Mesenchymal stem cell (in vitro differentiated cells and primary cell): ENCODE data around the gene ZC3H4.
"Not testable (repeated sequence)": the region's sequence is repeated elsewhere in the genome, so short reads cannot be mapped to it uniquely, and the experiment has no call there.

Experiments
- DNase-seq: peaks from one replicate; pipeline ENCODE4 v3.0.0-alpha.2; 2013
- H2AFZ ChIP-seq: one replicate; pipeline ENCODE4 v1.6.1; 2013; ENCODE audit warnings: low read depth, mild to moderate bottlenecking, control low read depth, inconsistent platforms, low read length, moderate library complexity
- H2AK5ac ChIP-seq: 2 replicates; pipeline ENCODE4 v1.6.1; 2013; ENCODE audit warnings: low read length, moderate library complexity, mild to moderate bottlenecking, inconsistent platforms; ENCODE audit not compliant: severe bottlenecking
- H2BK120ac ChIP-seq: one replicate; pipeline ENCODE4 v1.6.1; 2013; ENCODE audit warnings: low read depth, mild to moderate bottlenecking, inconsistent platforms, low read length, moderate library complexity
- H2BK12ac ChIP-seq, 2 experiments: one replicate each; pipeline ENCODE4 v1.6.1; 2013; ENCODE audit warnings: inconsistent platforms in 2 of 2, low read length in 2 of 2, mild to moderate bottlenecking in 2 of 2, moderate library complexity in 2 of 2, control low read depth in 1 of 2
- H2BK15ac ChIP-seq: one replicate; pipeline ENCODE4 v1.6.1; 2013; ENCODE audit warnings: mild to moderate bottlenecking, low read depth, inconsistent platforms; ENCODE audit not compliant: poor library complexity, severe bottlenecking
- H2BK5ac ChIP-seq: 2 replicates; pipeline ENCODE4 v1.6.1; 2013; ENCODE audit warnings: low read depth, mild to moderate bottlenecking, low read length, control low read depth, inconsistent platforms; ENCODE audit not compliant: poor library complexity, severe bottlenecking
- H3K14ac ChIP-seq, 2 experiments: one replicate each; pipeline ENCODE4 v1.6.1; 2013; ENCODE audit warnings: inconsistent platforms in 2 of 2, low read length in 2 of 2, control low read depth in 1 of 2, mild to moderate bottlenecking in 1 of 2, moderate library complexity in 1 of 2
- H3K18ac ChIP-seq, 2 experiments: one replicate each; pipeline ENCODE4 v1.6.1; 2013; ENCODE audit warnings: inconsistent platforms in 2 of 2, low read length in 2 of 2, control low read depth in 1 of 2, low read depth in 1 of 2, mild to moderate bottlenecking in 1 of 2
- H3K23ac ChIP-seq, 2 experiments: one replicate each; pipeline ENCODE4 v1.6.1; 2013; ENCODE audit warnings: inconsistent platforms in 2 of 2, low read length in 2 of 2, mild to moderate bottlenecking in 2 of 2, moderate library complexity in 2 of 2, control low read depth in 1 of 2
- H3K27ac ChIP-seq: 2 replicates; pipeline ENCODE4 v1.5.1; 2013; ENCODE audit warnings: mild to moderate bottlenecking, moderate library complexity, low read length, control low read depth, inconsistent platforms; ENCODE audit not compliant: poor library complexity, severe bottlenecking
- H3K27me3 ChIP-seq, 2 experiments: 2 replicates each; pipeline versions ENCODE4 v1.6.1 to v1.7.0; 2013; ENCODE audit warnings: low read length in 2 of 2, mild to moderate bottlenecking in 2 of 2, moderate library complexity in 2 of 2, control low read depth in 1 of 2, inconsistent platforms in 1 of 2; ENCODE audit not compliant: control insufficient read depth in 1 of 2, insufficient read depth in 1 of 2
- H3K36me3 ChIP-seq, 2 experiments: 2 replicates each; pipeline versions ENCODE4 v1.6.1 to v1.7.0; 2013; ENCODE audit warnings: low read length in 2 of 2, control low read depth in 1 of 2, inconsistent platforms in 1 of 2, low read depth in 1 of 2, mild to moderate bottlenecking in 1 of 2; ENCODE audit not compliant: insufficient read depth in 2 of 2, control insufficient read depth in 1 of 2
- H3K4ac ChIP-seq, 2 experiments: one replicate each; pipeline ENCODE4 v1.6.1; 2013; ENCODE audit warnings: inconsistent platforms in 2 of 2, low read length in 2 of 2, mild to moderate bottlenecking in 2 of 2, moderate library complexity in 2 of 2, control low read depth in 1 of 2, low read depth in 1 of 2
- H3K4me1 ChIP-seq: 2 replicates; pipeline ENCODE4 v1.6.1; 2013; ENCODE audit warnings: low read depth, low read length, control low read depth; ENCODE audit not compliant: control insufficient read depth, insufficient read depth
- H3K4me2 ChIP-seq: 2 replicates; pipeline ENCODE4 v1.6.1; 2013; ENCODE audit warnings: low read length, mild to moderate bottlenecking, inconsistent platforms; ENCODE audit not compliant: poor library complexity, severe bottlenecking
- H3K4me3 ChIP-seq, 2 experiments: 2 replicates each; pipeline versions ENCODE4 v1.5.1 to v1.7.0; 2013; ENCODE audit warnings: low read length in 2 of 2, mild to moderate bottlenecking in 2 of 2, control low read depth in 1 of 2, low read depth in 1 of 2; ENCODE audit not compliant: insufficient read depth in 1 of 2
- H3K79me1 ChIP-seq: replicated peaks from 2 replicates; pipeline ENCODE4 v1.6.1; 2013; ENCODE audit warnings: mild to moderate bottlenecking, control low read depth, low read length, inconsistent platforms; ENCODE audit not compliant: poor library complexity, severe bottlenecking
- H3K9ac ChIP-seq: 2 replicates; pipeline ENCODE4 v1.7.0; 2013; ENCODE audit warnings: mild to moderate bottlenecking, low read length, moderate library complexity
- H3K9me3 ChIP-seq: 2 replicates; pipeline ENCODE4 v1.7.0; 2013; ENCODE audit warnings: mild to moderate bottlenecking, low read length; ENCODE audit not compliant: control insufficient read depth
- H4K8ac ChIP-seq: one replicate; pipeline ENCODE4 v1.6.1; 2013; ENCODE audit warnings: inconsistent platforms, mild to moderate bottlenecking, low read length, moderate library complexity
- H4K91ac ChIP-seq: one replicate; pipeline ENCODE4 v1.6.1; 2013; ENCODE audit warnings: mild to moderate bottlenecking, low read length, inconsistent platforms
- WGBS: methylation state at CpG from one replicate; pipeline ENCODE4 v1.1.7; 2013; ENCODE audit warnings: mixed read lengths; 5-methylcytosine and 5-hydroxymethylcytosine counted together

Gene ZC3H4

GRCh38 chr19:47142779-47143178 lies 29.2 kb upstream of the ZC3H4 start:
- Histone ChIP-seq H3K79me1 (peaks cover 11% of the 10 kb centered on the region), H3K18ac (no peak overlapping the region), H2BK15ac (no peak overlapping the region), H2AFZ (no peak overlapping the region), H3K4me2 (no peak overlapping the region), H3K14ac (no peak overlapping the region), H3K4me1 (peaks cover 2% of the 10 kb centered on the region), H4K8ac (no peak overlapping the region), H2AK5ac (no peak overlapping the region), H3K9me3 (no peaks in the 10 kb centered on the region), H2BK120ac (no peak overlapping the region), H3K27ac (no peak overlapping the region), H3K9ac (no peak overlapping the region), H3K23ac (no peak overlapping the region), H2BK5ac (no peak overlapping the region), H3K27me3 (no peaks in the 10 kb centered on the region), H4K91ac (no peak overlapping the region), H3K4me3 (no peak overlapping the region), H2BK12ac (no peak overlapping the region), H3K4ac (no peak overlapping the region), H3K36me3 (peaks cover 37 to 50% of the 10 kb centered on the region in 2 experiments)
- 94% methylated on average over 4 of the region's 5 CpGs for WGBS
- no peak for DNase-seq

DNA sequence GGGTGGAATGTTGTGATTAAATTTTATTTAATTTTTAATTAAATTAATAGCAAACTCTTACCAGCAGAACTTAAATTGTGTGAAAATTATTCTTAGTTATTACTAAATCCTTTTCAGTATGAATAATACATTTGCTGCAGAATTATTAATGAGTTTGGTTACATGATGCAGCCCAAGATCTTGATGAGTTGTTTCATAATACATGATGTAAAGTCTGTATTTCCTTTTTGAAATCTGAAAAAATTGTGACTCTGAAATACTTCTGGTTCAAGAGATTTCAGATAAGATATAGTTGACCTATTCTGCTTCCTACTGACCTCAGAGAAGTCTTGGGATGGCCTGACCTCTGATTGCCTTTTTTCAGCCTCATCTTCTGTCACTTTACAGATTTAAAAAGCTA lies 28.1 kb upstream of the ZC3H4 start:
- Histone ChIP-seq H3K9me3 (no peaks in the 10 kb centered on the region), H2AFZ (no peak overlapping the region), H2AK5ac (no peak overlapping the region), H4K91ac (no peak overlapping the region), H3K4me2 (no peak overlapping the region), H3K4me3 (no peak overlapping the region), H2BK5ac (no peak overlapping the region), H3K36me3 (peaks cover 36 to 47% of the 10 kb centered on the region in 2 experiments), H3K27me3 (no peaks in the 10 kb centered on the region), H3K4ac (no peak overlapping the region), H3K23ac (no peak overlapping the region), H3K4me1 (peaks cover 2% of the 10 kb centered on the region), H3K79me1 (peaks cover 10% of the 10 kb centered on the region), H3K18ac (no peak overlapping the region), H2BK12ac (no peak overlapping the region), H4K8ac (no peak overlapping the region), H2BK120ac (no peak overlapping the region), H2BK15ac (no peak overlapping the region), H3K14ac (no peak overlapping the region), H3K9ac (no peak overlapping the region), H3K27ac (no peak overlapping the region)
- no peak for DNase-seq

- not testable (repeated sequence) for H3K4me2 ChIP-seq, H4K8ac ChIP-seq, H2AFZ ChIP-seq, H2BK120ac ChIP-seq, H2BK15ac ChIP-seq, H3K9me3 ChIP-seq, H3K9ac ChIP-seq, H2BK5ac ChIP-seq, H4K91ac ChIP-seq, H3K79me1 ChIP-seq, H3K23ac ChIP-seq, H3K14ac ChIP-seq, H3K18ac ChIP-seq, H2BK12ac ChIP-seq, H3K4me3 ChIP-seq, H3K27ac ChIP-seq, H3K4ac ChIP-seq, H3K4me1 ChIP-seq, H3K27me3 ChIP-seq, H2AK5ac ChIP-seq
- WGBS, result 40% methylated on average over 7 of the region's 7 CpGs
- peaks cover 32 to 43% of the 10 kb centered on the region in 2 experiments for H3K36me3 ChIP-seq
- peak; percentile 80 for DNase-seq
Measured at GRCh38 chr19:47141252-47141651, 27.7 kb upstream of the ZC3H4 start.

DNA sequence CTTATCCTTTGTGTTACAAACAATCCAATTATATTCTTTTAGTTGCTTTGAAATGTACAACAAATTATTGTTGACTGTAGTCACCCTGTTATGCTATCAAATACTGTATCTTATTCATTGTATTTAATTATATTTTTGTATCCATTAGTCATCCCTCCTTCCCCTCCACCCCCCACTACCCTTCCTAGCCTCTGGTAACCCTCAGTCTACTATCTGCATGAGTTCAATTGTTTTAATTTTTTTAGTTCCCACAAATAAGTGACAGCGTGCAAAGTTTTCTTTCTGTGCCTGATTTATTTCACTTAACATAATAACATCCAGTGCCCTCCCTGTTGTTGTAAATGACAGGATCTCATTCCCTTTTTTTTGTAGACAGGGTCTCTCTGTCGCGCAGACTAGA lies 21.6 kb upstream of the ZC3H4 start:
- H2AK5ac ChIP-seq, result no peak overlapping the region
- no peak overlapping the region for H2AFZ ChIP-seq
- no peaks in the 10 kb centered on the region for H3K27me3 ChIP-seq
- WGBS, result 78% methylated on average over 3 of the region's 3 CpGs
- H3K4me1 ChIP-seq, result peaks cover 6% of the 10 kb centered on the region
- H3K9ac ChIP-seq, result peak overlapping the region; percentile 62
- H3K4ac ChIP-seq, result no peak overlapping the region
- H3K9me3 ChIP-seq, result no peaks in the 10 kb centered on the region
- no peak overlapping the region for H2BK15ac ChIP-seq
- H4K8ac ChIP-seq, result no peak overlapping the region
- no peak overlapping the region for H3K4me3 ChIP-seq
- H2BK5ac ChIP-seq, result no peak overlapping the region
- no peak for DNase-seq
- H3K4me2 ChIP-seq, result no peak overlapping the region
- H3K18ac ChIP-seq, result peak overlapping the region in 1 of 2 experiments; percentile 30
- no peaks in the 10 kb centered on the region for H3K79me1 ChIP-seq
- H4K91ac ChIP-seq, result no peak overlapping the region
- H3K27ac ChIP-seq, result no peak overlapping the region
- H2BK120ac ChIP-seq, result no peak overlapping the region
- no peak overlapping the region for H2BK12ac ChIP-seq
- H3K23ac ChIP-seq, result no peak overlapping the region
- peaks cover 4 to 15% of the 10 kb centered on the region in 2 experiments for H3K36me3 ChIP-seq
- no peak overlapping the region for H3K14ac ChIP-seq
